Vagina (tissue), 2 donors: ENCODE data around the gene MMP28. TPM values are rescaled to one million over a fixed set of nuclear protein-coding genes. Genes with fewer than 3 reads are reported as not detected.

Experiments used
- DNase-seq, 2 donors: peaks; one replicate each; pipeline ENCODE4 v3.0.0-alpha.2; 2017; ENCODE audit errors: extremely low spot score in 2 of 2
- H3K27ac ChIP-seq: fragments of 200-600 bp; sonication (generic); one replicate; pipeline ENCODE4 v1.5.1; 2019
- H3K27me3 ChIP-seq: fragments of 200-600 bp; sonication (generic); one replicate; pipeline ENCODE4 v1.5.1; 2019
- H3K36me3 ChIP-seq, 2 donors: fragments of 200-600 bp; sonication (generic); one replicate each; pipeline ENCODE4 v1.5.1; 2017 to 2019
- H3K4me1 ChIP-seq: fragments of 200-600 bp; sonication (generic); one replicate; pipeline ENCODE4 v1.5.1; 2019
- H3K4me3 ChIP-seq, 2 donors: fragments of 200-600 bp; sonication (generic); 1 replicate in 1 of 2; 2 replicates in 1 of 2; pipeline ENCODE4 v1.5.1; 2016 to 2019
- H3K9me3 ChIP-seq: fragments of 200-600 bp; sonication (generic); one replicate; pipeline ENCODE4 v1.5.1; 2019
- POLR2A ChIP-seq, 2 donors: fragments of 450-650 bp; IDR thresholded peaks; one replicate each; pipeline ENCODE4 v1.6.1; 2017; ENCODE audit warnings: antibody characterized with exemption in 2 of 2, mild to moderate bottlenecking in 2 of 2, moderate library complexity in 2 of 2
- POLR2AphosphoS5 ChIP-seq, 2 donors: sonication (generic); formaldehyde crosslinking; IDR thresholded peaks; one replicate each; pipeline ENCODE4 v1.9.0; 2017; ENCODE audit warnings: antibody characterized with exemption in 2 of 2, mild to moderate bottlenecking in 2 of 2, low read depth in 1 of 2; ENCODE audit not compliant: insufficient read depth in 1 of 2
- intact Hi-C: fragments of 100-400 bp; cut with DNase I; formaldehyde crosslinking; loops from one replicate; pipeline ENCODE4 v1.15.1; 2023
- total RNA-seq: library from RNA; depleted of rRNA; stranded (reverse); fragments of >200 nt; gene quantifications from one replicate; pipeline ENCODE4 v1.2.3, GENCODE V29; 2016
- TF ChIP-seq, protein P1 (sequence below), 3 experiments: fragments of 450-650 bp in 2 of 3; fragments of 200-600 bp in 1 of 3; sonication (generic) in 1 of 3; IDR thresholded peaks; one replicate each; pipeline ENCODE4 v1.5.1; 2017 to 2019; ENCODE audit warnings: antibody characterized with exemption in 3 of 3, mild to moderate bottlenecking in 2 of 3, moderate library complexity in 2 of 3

MMP28 gene
- total RNA-seq, 1 donor from 2014 or later = 32.2 TPM

DNA sequence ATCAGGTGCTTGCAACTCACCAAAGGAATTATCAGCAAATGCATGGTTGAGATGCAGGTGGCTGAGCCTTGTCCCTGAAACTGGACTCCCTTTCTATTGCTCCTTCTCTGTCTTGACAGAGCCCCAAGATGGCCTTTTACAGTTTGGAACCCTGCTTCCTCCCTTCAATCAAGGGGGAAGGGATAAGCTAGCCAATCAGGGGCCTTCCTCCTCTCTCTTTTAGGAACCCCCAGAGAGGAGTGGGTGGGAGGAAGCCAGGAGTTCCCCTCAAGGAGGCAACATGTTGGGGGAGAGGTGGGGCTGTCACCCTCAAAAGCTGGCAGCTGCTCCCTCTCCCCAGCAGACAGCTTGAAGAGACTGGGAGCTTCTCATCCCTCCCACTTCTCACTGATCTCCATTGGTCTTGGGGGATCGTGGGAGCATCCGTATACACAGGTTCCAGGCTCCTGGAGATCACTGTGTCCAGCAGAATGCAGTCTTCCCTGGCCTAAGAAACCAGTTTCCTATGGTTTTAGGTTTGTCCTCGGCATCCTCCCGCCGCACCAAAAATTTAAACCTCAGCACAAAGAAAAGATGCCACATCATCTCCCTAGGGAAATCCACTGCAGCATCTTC lies 56.8 kb downstream of the MMP28 start:
- Histone ChIP-seq H3K27me3 (peaks cover 16% of the 10 kb centered on the region), H3K4me1 (peaks cover 10% of the 10 kb centered on the region), H3K4me3 (no peak overlapping the region), H3K9me3 (no peaks in the 10 kb centered on the region), H3K36me3 (no peaks in the 10 kb centered on the region), H3K27ac (no peak overlapping the region)
- no peak for TF ChIP-seq POLR2A (IDR thresholded peaks at IDR 0.05)
- no peak for TF ChIP-seq POLR2AphosphoS5 (IDR thresholded peaks at IDR 0.05; ENCODE audit: insufficient read depth in 1 of 2, low read depth in 1 of 2)
- TF ChIP-seq, protein P1, sequence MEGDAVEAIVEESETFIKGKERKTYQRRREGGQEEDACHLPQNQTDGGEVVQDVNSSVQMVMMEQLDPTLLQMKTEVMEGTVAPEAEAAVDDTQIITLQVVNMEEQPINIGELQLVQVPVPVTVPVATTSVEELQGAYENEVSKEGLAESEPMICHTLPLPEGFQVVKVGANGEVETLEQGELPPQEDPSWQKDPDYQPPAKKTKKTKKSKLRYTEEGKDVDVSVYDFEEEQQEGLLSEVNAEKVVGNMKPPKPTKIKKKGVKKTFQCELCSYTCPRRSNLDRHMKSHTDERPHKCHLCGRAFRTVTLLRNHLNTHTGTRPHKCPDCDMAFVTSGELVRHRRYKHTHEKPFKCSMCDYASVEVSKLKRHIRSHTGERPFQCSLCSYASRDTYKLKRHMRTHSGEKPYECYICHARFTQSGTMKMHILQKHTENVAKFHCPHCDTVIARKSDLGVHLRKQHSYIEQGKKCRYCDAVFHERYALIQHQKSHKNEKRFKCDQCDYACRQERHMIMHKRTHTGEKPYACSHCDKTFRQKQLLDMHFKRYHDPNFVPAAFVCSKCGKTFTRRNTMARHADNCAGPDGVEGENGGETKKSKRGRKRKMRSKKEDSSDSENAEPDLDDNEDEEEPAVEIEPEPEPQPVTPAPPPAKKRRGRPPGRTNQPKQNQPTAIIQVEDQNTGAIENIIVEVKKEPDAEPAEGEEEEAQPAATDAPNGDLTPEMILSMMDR (IDR thresholded peaks at IDR 0.05) = no peak
- no peak for DNase-seq
- intact Hi-C loops = no loop called here

DNA sequence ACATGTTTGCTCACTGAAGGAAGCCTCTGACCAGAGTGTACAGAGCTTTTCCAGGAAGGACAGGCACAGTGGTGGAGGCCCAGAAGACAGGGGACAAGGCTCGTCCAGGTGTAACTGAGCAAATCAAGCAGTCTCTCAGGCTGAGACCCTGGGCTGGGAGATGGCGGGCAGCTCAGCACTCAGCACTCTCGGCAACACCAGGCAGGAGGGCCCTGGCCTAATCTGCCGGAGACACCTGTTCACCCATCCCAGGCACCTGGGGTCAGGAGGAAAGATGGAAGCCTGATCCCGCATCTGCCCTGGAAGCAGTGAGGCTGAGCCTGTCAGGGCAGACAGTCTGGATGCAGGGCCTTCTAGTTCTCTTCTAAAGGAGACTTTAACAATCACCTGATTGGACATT lies 59.2 kb downstream of the MMP28 start:
- TF ChIP-seq, protein P1 (IDR thresholded peaks at IDR 0.05) = no peak
- TF ChIP-seq POLR2AphosphoS5 (IDR thresholded peaks at IDR 0.05; ENCODE audit: insufficient read depth in 1 of 2, low read depth in 1 of 2) = no peak
- TF ChIP-seq POLR2A (IDR thresholded peaks at IDR 0.05) = no peak
- intact Hi-C loops = no loop called here
- H3K27ac ChIP-seq = no peak overlapping the region
- H3K9me3 ChIP-seq = no peaks in the 10 kb centered on the region
- H3K36me3 ChIP-seq = no peaks in the 10 kb centered on the region
- DNase-seq = no peak
- peaks cover 19% of the 10 kb centered on the region for H3K4me1 ChIP-seq
- H3K27me3 ChIP-seq = peaks cover 4% of the 10 kb centered on the region
- H3K4me3 ChIP-seq = no peak overlapping the region

DNA sequence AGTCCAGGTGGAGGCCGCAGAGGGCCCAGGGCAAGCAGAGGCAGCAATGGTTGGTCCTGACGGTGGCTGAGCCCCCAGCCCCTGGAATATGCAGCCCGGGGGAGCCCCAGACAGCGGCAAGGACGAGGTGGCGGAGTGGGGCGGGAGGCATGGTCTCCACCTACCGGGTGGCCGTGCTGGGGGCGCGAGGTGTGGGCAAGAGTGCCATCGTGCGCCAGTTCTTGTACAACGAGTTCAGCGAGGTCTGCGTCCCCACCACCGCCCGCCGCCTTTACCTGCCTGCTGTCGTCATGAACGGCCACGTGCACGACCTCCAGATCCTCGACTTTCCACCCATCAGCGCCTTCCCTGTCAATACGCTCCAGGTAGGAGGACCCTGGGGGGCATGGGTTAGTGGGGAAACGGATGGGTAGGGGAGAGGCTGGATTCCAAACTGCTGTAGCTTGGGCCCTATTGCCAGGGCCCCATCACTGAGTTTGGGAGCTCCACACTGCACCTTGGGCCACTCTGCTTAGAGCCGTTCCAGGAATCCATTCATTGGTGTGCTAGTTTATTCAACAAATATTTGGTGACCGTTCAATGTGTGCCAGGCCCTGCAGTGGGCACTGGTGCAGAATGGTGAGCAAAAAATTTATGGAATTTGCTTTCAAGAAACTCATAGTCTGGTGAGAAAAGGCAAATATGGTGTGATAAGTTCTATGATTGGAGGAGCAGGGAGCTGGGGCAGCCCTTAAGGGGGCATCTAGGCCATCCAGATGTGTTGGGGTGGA lies 60.2 kb downstream of the MMP28 start:
- intact Hi-C loops = no loop called here
- H3K36me3 ChIP-seq = no peaks in the 10 kb centered on the region
- peaks cover 24% of the 10 kb centered on the region for H3K4me1 ChIP-seq
- no peak for DNase-seq
- TF ChIP-seq, protein P1 (IDR thresholded peaks at IDR 0.05) = no peak
- TF ChIP-seq POLR2A (IDR thresholded peaks at IDR 0.05) = no peak
- TF ChIP-seq POLR2AphosphoS5 (IDR thresholded peaks at IDR 0.05; ENCODE audit: insufficient read depth in 1 of 2, low read depth in 1 of 2) = no peak
- H3K27ac ChIP-seq = no peak overlapping the region
- H3K4me3 ChIP-seq = no peak overlapping the region
- H3K9me3 ChIP-seq = no peaks in the 10 kb centered on the region
- no peaks in the 10 kb centered on the region for H3K27me3 ChIP-seq

DNA sequence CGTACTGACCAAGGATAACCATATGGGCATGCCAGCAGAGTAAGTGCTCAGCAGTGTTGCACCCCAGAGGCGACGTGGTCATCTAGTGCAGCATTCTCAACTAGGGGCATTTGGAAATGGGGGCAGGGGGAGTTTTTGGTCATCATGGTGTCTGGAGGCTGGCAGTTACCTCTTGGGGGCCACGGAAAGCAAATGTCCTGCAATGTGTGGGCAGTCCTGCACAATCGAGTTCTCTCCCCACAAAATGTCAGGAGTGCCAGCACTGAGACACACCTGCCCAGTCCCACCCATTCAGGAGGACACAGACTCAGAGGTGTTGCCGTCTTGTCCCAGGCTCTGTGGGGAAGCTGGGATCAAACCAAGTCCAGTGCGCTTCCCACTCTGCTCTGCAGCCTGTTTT lies 61.0 kb downstream of the MMP28 start:
- H3K9me3 ChIP-seq = no peaks in the 10 kb centered on the region
- DNase-seq = no peak
- H3K36me3 ChIP-seq = no peaks in the 10 kb centered on the region
- intact Hi-C loops = no loop called here
- peaks cover 24% of the 10 kb centered on the region for H3K4me1 ChIP-seq
- no peak overlapping the region for H3K27ac ChIP-seq
- H3K4me3 ChIP-seq = no peak overlapping the region
- TF ChIP-seq POLR2AphosphoS5 (IDR thresholded peaks at IDR 0.05; ENCODE audit: insufficient read depth in 1 of 2, low read depth in 1 of 2) = no peak
- TF ChIP-seq, protein P1 (IDR thresholded peaks at IDR 0.05) = no peak
- no peak for TF ChIP-seq POLR2A (IDR thresholded peaks at IDR 0.05)
- no peaks in the 10 kb centered on the region for H3K27me3 ChIP-seq

DNA sequence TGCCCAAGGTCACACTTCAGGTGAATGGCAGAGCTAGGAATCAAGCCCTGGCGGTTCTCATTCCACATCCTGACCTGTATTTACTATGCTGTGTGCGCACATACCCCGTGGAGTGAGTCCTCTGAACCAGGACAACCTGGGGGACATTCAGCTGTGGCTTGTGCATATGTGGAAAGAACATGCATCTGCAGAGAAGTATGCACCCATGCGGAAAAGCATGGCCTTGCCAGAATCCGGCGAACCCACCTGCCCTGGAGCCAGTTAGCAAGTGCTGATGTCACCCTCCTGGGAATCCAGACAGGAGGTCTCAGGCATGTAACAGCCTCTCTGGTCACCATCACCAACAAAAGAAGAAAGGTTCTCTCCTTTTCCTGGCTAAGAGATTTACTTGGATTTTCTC lies 62.1 kb downstream of the MMP28 start:
- peak in 1 of 2 donors; percentile 64 for DNase-seq

More for the DNA sequence above, 62.1 kb downstream of the MMP28 start:
- intact Hi-C loops = no loop called here
- H3K9me3 ChIP-seq = no peaks in the 10 kb centered on the region
- peaks cover 24% of the 10 kb centered on the region for H3K4me1 ChIP-seq
- H3K27ac ChIP-seq = no peak overlapping the region
- H3K27me3 ChIP-seq = no peaks in the 10 kb centered on the region
- H3K4me3 ChIP-seq = no peak overlapping the region
- TF ChIP-seq POLR2AphosphoS5 (IDR thresholded peaks at IDR 0.05; ENCODE audit: insufficient read depth in 1 of 2, low read depth in 1 of 2) = no peak
- TF ChIP-seq, protein P1 (IDR thresholded peaks at IDR 0.05) = no peak
- no peak for TF ChIP-seq POLR2A (IDR thresholded peaks at IDR 0.05)
- H3K36me3 ChIP-seq = no peaks in the 10 kb centered on the region
